HG03520 (cell line): ENCODE measurements around the gene MYH16.
"Not testable (repeated sequence)": the region's sequence is repeated elsewhere in the genome, so short reads cannot be mapped to it uniquely, and the experiment has no call there.

ENCODE experiments used
- ATAC-seq: cut with Tn5 transposase; IDR thresholded peaks from one replicate; pipeline ENCODE4 v1.9.1; 2021; ENCODE audit warnings: mild to moderate bottlenecking, moderate library complexity; ENCODE audit not compliant: unreplicated experiment

MYH16 gene

GRCh38 chr7:99257675-99258074, 15.0 kb upstream of the MYH16 start:
- ATAC-seq: no peak

- ATAC-seq: no peak
These were observed 14.1 kb upstream of the MYH16 start for GRCh38 chr7:99258501-99258900.

GRCh38 chr7:99260395-99260794, 12.2 kb upstream of the MYH16 start:
- ATAC-seq: no peak

GRCh38 chr7:99261646-99262045, 11.0 kb upstream of the MYH16 start:
- ATAC-seq: no peak

GRCh38 chr7:99265848-99266480, 6.7 kb upstream of the MYH16 start:
- no peak for ATAC-seq

- ATAC-seq: no peak
These were observed 5.2 kb upstream of the MYH16 start for GRCh38 chr7:99267481-99267840.

- ATAC-seq: no peak
These were observed 4.6 kb upstream of the MYH16 start for GRCh38 chr7:99267841-99268576.

- ATAC-seq: no peak
These were observed 4.1 kb upstream of the MYH16 start for GRCh38 chr7:99268577-99268908.

GRCh38 chr7:99270702-99271101, 1.9 kb upstream of the MYH16 start:
- no peak for ATAC-seq

- not testable (repeated sequence) for ATAC-seq
These were observed 922 bp downstream of the MYH16 start for GRCh38 chr7:99273561-99273960.

GRCh38 chr7:99274908-99275307, 2.3 kb downstream of the MYH16 start:
- not testable (repeated sequence) for ATAC-seq

GRCh38 chr7:99275496-99275895, 2.9 kb downstream of the MYH16 start:
- no peak for ATAC-seq

- ATAC-seq: no peak
These were observed 5.5 kb downstream of the MYH16 start for GRCh38 chr7:99278180-99278579.

GRCh38 chr7:99284165-99284564, 11.5 kb downstream of the MYH16 start:
- not testable (repeated sequence) for ATAC-seq

- ATAC-seq: no peak
These were observed 15.3 kb downstream of the MYH16 start for GRCh38 chr7:99287779-99288534.

- ATAC-seq: no peak
These were observed 16.5 kb downstream of the MYH16 start for GRCh38 chr7:99289185-99289584.

GRCh38 chr7:99290148-99290547, 17.5 kb downstream of the MYH16 start:
- not testable (repeated sequence) for ATAC-seq

GRCh38 chr7:99290980-99291607, 18.5 kb downstream of the MYH16 start:
- ATAC-seq: no peak

- ATAC-seq: no peak
These were observed 19.5 kb downstream of the MYH16 start for GRCh38 chr7:99292127-99292526.

GRCh38 chr7:99293167-99293566, 20.5 kb downstream of the MYH16 start:
- ATAC-seq: no peak

GRCh38 chr7:99293650-99294049, 21.0 kb downstream of the MYH16 start:
- no peak for ATAC-seq

GRCh38 chr7:99296471-99296870, 23.8 kb downstream of the MYH16 start:
- ATAC-seq: no peak
